ENCODE data around the gene MLEC.
A peak's percentile ranks its signal among the peaks of the same experiment; 100 is the strongest.

The MLEC gene

DNA sequence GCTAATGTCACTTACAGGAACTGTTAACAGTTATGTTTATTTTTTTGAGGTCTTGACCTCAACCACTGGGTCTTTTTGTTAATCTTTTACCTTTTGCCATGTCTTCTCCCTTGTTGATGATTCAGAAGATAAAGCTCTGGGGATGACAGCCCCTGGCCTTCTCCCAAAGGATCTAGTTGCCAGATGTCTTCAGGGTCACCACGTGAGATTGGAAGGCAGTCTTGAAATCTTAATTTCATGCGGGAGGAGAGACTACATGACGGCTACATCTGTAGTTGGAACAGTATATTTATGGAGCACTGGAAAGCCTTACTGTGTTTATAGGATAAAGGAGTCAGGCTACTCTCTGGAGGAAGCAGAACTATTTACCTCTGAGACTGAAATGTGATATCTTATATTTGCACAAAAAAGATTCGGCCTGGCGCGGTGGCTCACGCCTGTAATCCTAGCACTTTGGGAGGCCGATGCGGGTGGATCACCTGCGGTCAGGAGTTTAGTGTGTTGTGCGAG is 5.6 kb downstream of the MLEC start:
- no peak for DNase-seq
- ATAC-seq, result no peak

DNA sequence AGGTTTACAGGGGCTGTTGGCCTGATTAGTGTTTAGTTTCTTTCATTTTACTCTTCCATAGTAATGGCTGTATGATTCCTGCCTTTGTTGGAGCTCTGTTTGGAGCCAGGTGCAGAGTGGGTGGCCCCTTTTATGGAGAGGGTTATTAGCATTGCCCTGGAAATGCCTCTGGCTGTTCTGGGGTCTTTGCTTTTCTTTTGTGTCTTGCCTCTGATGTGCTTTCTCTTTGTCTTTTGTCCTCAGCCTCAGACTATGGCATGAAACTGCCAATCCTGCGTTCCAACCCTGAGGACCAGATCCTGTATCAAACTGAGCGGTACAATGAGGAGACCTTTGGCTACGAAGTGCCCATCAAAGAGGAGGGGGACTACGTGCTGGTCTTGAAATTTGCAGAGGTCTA is 6.9 kb downstream of the MLEC start:
- ATAC-seq (no peak), DNase-seq (no peak)

DNA sequence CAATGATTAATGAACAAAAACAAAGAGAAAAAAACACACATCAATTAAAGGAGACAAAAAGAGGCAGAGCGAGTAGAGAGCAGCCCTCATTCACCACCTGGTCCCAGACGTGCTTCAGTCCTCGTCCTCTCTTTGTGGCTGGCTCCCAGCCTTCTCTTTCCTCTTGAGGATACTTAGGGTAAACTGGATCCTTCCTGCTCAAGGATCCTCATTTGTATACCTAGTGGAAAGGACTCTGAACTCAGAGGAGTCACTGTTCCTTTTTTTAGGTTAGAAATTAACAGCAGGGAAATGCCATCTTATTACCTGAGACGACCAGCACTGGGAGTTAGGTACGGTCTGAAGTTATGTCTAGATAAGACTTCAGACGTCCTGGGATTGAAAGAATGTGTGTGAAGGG is 9.7 kb downstream of the MLEC start:
- ATAC-seq (no peak), DNase-seq (no peak)

DNA sequence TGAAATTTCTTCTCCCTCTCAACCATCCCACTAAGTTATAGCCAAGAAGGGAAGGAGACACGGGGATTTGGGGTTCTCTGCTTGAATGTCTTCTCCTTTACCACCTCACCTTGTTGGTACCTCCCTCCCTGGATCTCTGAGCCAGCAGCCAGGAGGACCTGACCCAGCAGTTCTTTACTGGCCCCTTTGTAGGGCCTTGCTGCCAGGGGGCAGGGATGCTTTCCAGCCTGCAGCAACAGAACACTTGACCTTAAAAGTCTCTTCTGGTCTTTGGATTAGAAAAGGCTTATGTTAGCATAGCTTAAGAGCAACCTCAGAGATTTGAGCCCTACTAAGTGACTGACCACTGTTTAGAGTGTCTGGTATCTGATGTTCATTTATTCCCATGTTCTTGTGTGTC is 10.4 kb downstream of the MLEC start:
- no peak for DNase-seq
- ATAC-seq, result no peak

DNA sequence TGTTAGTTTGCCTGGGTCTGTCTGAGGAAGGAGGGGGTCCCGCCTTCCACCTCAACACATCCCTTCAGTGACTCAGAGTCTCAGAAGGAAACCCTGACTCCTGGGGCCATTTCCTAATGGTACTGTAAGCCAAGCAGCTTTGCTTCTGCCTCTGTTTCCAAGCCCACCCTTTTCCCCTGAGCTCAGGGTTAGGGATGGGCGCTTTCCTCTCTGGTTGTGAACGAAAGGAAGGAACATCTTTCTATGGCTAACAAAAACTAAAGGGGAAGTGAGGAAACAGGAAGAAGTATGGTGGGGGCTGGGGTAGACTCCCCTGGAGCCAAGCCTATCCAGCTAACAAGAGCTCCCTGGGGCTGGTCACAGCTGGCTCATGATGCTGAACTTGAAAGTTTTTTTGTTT is 11.7 kb downstream of the MLEC start:
- no peak for ATAC-seq
- DNase-seq, result no peak

DNA sequence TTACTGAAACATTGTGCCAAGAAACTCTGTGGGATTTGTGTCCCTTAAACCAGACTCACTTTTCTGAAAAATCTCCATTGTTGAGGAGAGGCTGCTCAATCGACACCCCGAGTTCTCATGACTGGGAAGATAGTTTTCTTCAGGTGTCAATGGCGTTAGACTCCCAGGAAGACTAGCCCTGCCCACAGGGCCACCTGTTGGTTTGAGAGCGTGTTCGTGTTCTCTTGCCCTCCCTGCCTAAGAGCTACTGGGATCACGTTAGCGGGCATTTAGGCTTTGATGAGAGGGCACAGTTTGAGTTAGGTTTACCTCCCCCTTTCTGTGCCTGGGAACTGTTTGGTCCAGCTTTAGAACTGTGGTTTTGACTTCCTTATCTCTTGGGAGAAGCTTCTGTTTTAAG is 12.6 kb downstream of the MLEC start:
- DNase-seq (no peak), ATAC-seq (no peak)

DNA sequence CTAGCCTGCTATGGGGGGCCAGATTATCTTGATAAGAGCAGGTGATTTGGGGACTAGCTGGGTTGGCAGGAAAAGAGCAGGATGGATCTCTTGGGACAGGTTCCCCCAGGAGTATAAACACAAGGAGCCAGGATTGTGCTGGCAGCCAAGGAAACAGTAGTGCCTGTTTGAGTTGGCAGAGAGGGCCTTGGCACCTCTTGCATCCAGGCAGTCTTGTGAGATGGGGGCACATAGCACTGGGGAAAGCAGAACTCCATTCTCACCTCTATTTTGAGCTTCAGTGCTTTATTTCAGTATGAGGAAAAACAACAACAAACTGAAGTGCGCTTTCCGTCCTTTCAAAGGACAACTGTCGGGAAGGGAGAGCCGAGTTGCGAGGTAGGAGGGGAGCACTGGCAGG is 13.9 kb downstream of the MLEC start:
- DNase-seq (no peak), ATAC-seq (no peak)

DNA sequence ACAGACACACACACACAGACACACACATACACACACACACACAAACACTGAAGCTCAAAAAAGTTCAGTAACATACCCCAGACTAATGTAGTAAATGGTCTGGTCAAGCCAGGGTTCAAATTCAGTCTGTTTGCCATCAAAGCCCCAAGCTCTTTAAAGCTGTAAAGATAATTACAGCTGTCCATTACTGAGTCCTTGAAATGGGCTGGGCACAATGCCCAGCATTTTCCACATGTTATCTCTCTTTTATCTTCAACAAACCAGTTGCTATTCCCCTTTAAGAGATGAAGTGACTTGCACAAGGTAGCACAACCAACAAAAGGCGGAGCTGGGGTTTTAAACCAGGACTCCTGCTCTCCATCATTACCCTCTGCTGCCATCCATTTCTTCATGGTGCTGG is 15.7 kb downstream of the MLEC start:
- DNase-seq (no peak), ATAC-seq (no peak)

DNA sequence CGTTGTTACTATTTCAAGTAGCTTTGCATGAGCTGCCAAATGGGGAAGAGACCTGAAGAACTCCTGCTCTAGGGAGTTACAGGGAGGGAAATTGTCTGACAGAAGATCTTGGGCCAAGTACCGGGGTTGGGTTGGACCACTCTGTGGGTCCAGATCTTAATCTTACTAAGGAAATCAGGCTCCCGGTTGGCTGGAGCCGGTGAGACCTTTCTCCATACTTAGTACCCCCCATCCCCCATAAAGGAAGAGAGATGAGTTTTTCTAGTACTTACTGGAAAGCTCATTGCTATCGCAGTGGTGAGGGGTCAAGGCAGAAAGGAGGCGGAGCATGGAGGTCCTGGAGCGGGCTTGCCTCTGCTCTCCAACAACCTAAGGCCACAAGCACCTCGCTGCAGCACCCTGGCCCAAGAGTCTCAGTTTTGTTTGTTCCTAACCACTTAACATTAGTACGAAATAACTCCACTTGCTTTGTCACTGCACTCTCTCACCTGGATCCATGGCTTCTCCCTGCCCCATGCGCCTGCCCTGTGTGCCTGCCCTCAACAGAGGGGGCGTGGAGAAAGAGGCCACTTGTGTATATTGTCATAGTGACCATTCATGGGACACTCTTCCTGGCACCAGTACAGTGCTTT is 16.5 kb downstream of the MLEC start:
- ATAC-seq (no peak), DNase-seq (no peak)

DNA sequence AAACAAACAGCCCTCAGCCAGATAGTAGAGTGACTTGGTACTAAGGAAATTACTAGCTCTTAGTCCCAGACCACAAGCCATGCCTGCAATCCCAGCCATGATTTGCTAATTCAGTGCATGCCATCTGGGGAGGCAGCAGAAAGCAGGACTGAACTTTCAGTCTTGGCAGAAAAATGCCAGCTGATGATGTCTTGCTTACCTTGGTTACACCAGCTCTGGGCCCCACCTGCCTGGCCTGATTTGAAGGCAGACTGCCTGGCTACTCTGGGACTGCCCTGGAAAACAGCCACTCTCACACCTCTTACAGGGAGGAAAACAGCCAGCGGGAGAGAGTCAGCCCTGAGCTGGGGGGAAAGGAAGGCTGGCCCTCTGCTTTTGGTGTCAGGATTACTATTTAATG is 18.7 kb downstream of the MLEC start:
- no peak for DNase-seq
- ATAC-seq, result no peak

DNA sequence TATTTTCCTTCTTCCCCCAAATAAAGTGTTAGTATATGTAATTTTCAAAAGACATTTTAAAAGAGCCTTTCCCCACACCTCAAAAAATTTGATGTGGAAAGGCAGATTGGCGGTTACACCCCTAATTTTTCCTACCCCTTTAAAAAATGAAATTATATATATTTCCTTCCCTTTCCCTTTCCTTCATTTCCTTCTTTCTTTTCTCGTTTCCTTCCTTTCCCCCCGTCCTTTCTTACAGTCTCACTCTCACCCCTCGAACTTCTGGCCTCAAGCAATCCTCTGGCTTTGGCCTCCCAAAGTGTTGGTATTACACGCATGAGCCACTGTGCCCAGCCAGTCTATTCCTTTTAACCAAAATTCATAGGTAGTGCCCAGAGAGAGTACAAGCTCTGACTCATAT is 19.1 kb downstream of the MLEC start:
- ATAC-seq (no peak), DNase-seq (no peak)

DNA sequence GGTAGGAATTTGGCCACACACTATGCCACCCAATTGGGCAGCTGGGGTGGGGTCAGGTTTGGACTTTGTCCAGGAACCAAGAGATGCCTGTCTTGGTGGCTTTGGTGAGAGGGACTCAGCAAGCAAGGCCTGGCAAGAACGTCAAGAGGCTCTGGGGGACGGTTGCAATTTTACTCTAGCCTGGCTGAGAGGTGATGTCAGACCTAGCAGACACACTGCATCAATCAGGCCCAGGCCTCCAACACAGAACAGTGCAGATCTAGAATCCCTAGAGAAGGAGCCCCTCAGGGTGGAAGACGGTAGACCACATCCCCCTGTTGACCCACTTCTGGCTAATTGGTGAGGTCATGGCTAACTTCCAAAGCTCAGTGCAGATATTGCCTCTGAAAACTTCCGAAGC is 21.7 kb downstream of the MLEC start:
- no peak for DNase-seq
- ATAC-seq, result no peak

DNA sequence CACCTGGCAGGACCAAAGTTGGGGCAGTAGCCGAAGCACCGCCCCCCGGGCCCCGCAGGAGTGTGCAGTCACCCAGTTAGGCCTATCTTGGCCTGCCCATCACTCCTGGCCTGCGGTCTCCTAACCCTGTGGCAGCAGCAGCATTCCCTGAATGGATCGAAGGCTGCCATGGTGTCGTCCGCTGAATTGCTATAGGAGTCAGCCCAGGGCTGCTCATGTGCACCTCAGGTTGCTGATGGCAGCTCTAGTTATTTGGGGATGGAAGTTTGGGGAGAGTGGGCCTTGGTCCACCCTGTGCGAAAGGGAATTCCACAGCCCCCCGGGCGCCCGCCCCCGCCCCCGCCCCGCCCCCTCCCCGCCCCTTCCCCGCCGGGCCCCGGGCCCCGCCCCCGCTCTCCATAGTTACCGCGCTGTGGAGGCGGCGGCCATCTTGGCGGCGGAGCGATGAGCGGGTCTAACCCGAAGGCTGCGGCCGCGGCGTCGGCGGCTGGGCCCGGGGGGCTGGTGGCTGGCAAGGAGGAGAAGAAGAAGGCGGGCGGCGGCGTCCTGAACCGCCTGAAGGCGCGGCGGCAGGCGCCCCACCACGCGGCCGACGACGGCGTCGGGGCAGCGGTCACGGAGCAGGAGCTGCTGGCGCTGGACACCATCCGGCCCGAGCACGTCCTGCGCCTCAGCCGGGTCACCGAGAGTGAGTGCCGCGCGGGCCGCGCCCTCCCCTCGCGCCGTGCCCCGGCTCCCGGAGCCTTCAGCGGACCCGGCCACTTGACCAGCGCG is 23.3 kb downstream of the MLEC start, which contains the start of gene UNC119B:
UNC119B (plus strand) TSS at position 428 of the 774 bp plus-strand sequence; CDS start at position 445, 17 bp downstream.
- ATAC-seq (peak; percentile 82), DNase-seq (peak; percentile 82)

DNA sequence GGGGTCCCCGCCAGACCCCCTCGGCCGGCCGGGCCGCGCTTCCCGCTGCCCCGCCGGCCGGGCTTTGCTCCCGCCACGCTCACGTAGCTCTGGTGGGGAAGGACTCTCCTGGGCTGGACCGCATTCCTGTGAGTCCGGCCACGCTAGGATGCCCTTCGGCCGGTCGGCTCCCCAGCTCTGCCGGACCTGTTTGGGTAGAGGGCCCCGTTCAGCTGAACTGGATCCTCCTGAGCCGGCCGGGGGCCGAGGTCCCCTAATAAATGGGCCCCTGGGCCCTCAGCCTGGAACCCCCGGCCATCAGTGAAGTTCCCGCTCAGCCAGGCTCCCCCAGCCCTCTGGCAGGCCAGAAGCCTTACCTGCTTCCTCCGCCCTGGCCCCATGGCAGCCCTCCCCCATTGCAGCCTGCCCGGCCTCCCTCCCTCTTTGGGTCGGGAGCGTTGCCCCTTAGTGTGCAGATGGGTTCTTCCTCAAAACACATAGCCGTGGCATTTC is 23.9 kb downstream of the MLEC start:
- ATAC-seq (peak; percentile 34), DNase-seq (peak; percentile 52)

DNA sequence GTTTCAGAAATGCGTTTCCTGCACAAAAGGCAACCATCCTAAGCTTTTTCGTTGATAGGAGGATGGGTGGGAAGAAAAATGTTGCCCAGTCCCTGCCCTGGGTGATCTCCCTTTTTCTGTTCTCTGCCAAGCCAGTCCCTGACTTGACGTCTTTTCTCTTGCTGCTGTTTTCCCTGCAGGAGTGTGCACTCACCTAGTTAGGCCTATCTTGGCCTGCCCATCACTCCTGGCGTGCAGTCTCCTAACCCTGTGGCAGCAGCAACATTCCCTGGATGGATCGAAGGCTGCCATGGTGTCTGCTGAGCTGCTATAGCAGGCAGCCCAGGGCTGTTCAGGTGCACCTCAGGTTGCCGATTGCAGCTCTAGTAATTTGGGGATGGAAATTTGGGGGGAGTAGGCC is 24.5 kb downstream of the MLEC start:
- ATAC-seq (no peak), DNase-seq (no peak)

DNA sequence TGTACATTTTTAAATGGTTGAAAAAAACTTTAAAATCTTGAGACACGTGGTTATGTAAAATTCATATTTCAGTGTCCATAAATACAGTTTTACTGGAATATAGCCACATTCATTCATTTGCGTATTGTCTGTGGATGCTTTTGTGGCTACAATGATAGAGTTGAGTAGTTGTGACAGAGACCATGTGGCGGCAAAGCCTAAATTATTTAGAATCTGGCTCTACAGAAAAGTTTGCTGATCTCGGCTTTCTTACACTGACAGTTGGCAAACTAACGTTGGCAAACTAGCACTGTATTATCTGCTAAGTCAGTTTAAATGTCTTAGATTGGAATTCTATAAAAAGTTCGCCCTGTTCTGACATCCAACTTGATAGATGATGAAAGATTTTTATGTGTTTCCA is 25.7 kb downstream of the MLEC start:
- DNase-seq (no peak), ATAC-seq (no peak)

DNA sequence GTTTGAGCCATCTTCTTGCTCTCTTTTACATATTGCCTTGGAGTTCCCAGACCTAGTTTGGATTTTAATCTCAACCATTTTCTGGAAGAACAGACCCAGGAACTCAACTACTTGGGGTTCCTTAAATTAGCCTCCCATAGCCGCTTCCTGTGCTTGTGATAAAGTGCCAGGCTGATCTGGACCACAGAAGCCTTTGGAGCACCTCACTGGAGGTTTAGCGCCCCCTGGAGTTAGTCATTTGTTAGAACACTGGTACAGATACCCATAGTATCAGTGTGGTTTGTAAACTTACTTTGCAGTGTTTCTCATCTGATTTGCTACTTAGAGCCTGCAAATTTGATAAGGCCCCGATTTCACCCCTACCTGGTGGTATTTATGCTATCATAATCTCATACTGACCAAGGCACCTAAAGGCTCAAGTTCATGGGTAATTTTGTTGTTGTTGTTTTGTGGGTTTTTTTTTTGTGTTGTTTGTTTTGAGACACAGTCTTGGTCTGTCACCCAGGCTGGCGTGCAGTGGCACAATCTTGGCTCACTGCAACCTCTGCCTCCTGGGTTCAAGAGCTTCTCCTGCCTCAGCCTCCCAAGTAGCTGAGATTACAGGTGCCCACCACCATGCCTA is 27.0 kb downstream of the MLEC start:
- ATAC-seq (peak; percentile 69), DNase-seq (peak; percentile 75)

DNA sequence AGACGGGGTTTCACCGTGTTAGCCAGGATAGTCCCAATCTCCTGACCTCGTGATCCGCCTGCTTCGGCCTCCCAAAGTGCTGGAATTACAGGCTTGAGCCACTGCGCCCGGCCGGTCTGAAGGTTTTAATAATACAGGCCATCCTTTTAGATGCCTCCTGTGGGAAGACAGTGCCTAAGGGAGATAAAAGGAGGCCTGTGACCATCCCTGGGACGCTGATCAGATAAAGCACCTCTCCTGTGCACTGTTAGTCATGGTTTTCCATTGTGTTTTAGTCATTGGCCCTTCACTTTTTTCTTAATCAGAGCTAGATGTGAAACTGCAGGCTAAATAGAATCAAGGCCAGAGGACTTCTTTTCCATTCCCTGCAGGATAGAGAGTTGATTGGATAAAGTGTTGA is 31.1 kb downstream of the MLEC start:
- ATAC-seq (no peak), DNase-seq (no peak)

DNA sequence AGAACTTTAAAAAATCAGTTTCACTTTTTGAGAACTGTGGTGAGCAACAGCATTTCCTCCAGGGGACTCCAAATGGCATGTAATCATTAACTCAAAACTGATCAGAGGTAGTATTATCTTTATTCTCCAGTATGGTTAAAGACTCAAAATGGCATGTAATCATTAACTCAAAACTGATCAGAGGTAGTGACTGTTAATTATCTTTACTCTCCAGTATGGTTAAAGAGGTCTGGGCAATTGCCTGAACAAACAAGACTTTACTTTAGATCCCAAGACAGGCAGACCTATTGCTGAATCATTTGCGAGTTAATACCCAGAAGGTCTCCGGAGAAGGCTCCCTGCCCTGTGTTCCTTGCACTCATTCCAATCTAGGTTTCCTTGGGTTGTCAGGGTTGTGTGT is 32.1 kb downstream of the MLEC start:
- DNase-seq (no peak), ATAC-seq (no peak)

DNA sequence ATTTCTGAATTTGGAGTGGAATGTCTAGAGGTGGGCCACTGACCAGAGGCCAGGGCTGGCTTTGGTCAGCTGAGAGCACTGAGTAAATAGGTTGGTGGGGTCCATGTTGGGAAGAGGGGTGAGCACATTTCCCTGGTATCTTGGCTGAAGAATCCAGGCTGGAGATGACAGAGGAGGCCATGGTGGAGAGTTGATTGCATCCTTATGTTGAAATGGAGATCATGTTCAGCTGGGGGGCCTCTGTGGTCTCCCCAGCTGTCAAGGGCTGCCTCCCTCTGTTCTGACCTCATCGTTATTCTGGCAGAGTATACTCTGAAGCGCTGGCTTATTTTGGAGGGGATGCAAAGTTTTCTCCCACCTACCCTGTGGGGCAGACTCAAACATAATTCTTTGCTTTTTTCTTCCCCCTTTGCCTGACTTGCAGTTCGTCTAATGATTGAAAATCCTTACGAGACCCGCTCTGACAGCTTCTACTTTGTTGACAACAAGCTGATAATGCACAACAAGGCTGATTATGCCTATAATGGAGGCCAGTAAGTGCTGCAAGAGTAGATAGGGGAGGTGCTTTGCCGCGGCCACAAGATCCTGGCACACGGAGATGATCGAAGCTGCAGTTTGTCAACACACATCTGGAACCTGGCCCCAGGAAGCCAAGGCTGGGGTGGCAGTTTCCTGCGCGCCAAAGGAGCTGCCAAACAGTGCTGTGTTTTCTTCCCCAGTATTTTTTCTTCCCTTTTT is 32.7 kb downstream of the MLEC start:
- DNase-seq, result no peak
- no peak for ATAC-seq

DNA sequence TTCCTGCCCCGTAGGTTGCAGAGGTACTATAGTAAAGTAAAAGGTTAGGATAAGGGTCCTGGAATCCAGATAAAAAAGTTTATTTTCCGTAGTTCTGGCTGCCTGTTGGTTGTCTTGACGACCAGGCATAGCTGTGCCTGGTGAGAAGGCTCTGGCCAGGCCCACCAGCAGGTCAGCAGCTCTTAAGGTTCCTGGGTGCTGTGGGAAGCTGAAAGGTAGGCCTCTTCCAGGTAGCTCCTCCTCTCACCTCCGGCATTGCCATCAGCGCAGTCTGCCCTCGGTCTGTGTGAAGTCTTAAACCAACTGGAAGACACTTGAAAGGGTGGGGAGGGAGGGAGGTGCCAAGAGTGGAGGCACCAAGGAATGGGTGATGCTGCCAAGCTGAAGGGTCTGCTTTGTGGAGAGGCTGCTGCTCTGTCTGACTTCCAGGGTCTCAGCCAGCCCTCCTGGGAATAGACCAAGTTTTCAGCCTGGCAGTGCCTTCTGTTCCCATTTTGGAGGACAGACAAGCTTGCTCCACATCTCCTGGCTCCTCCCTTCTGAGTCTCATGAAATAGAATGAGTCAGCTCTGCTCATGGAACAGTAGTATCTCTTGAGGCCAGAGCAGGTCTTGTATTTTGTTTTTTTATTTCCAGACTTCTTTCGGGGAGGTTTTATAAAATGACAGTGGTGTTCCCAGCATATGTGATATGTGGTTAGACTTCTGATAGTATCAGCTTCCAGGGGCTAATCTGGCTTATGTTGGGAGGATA is 33.5 kb downstream of the MLEC start:
- DNase-seq, result no peak
- ATAC-seq, result no peak
